ENCODE measurements around the gene PDE9A. TPM values are rescaled to one million over a fixed set of nuclear protein-coding genes. Genes with fewer than 3 reads are reported as not detected.
A peak's percentile ranks its signal among the peaks of the same experiment; 100 is the strongest.

PDE9A gene
- total RNA-seq, 4 donors from 2014 or later, result 92.4 to 478 (median 444) TPM

DNA sequence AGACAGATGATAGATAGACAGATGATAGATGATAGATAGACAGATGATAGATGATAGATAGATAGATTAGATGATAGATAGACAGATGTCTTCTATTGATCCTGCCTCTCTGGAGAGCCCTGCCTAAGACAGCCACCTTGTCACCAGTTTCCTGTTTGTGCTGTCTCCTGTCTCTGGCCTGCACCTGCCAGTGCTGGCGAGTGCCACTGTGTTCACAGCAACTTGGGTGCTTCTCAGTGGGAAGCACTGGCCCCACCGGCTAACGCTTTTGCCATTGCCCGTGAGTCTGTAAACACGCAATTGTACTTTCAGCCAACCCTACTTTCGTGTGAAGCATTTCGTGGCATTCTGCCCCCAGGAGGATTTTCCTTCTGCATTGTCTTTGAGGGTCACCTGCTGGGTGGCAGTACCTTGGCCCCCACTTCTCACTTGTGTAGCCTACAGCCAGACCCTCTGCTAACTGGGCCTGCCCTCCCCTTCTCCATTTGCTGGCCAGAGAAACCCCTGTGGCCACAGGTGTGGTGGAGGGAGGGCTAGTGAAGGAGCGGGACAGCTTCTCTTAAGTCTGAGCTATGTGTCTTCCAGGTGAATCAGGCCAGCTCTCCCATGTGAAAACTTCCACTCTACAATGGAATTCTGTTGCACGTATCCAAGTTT, 23.4 kb upstream of the PDE9A start:
- Histone ChIP-seq H3K4me1 (peaks cover 0 to 2% (median 0%) of the 10 kb centered on the region in 4 donors), H3K9me3 (no peaks in the 10 kb centered on the region), H3K4me3 (no peak overlapping the region), H3K27ac (no peak overlapping the region), H3K27me3 (no peaks in the 10 kb centered on the region), H3K36me3 (no peaks in the 10 kb centered on the region)
- DNase-seq, result peak in 1 of 3 donors; percentile 34
- TF ChIP-seq CTCF (IDR thresholded peaks at IDR 0.05) (no peak), POLR2A (IDR thresholded peaks at IDR 0.05) (no peak)

DNA sequence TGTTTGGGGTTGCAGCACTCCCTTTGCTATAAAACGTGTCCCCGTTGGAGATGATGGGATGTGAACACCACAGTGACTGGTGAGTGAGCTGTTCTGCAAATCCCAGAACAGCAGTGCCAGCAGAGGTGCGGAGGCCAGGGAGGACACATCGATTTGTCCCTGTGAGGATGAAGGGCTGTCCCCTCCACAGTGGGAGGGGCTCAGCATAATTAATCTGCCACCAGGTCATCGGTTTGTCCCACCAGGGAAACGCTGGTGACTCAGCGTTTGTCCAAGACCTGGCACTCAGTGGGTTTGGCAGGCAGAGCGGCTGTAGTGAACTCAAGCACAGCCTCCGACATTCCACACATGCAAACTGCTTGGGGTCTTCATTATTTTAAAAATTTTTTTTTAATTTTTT, 22.8 kb upstream of the PDE9A start:
- no peak overlapping the region for H3K27ac ChIP-seq
- H3K9me3 ChIP-seq, result no peaks in the 10 kb centered on the region
- no peak for TF ChIP-seq CTCF (IDR thresholded peaks at IDR 0.05)
- no peak for TF ChIP-seq POLR2A (IDR thresholded peaks at IDR 0.05)
- peak in 2 of 3 donors; percentile 25 to 32 for DNase-seq
- no peaks in the 10 kb centered on the region for H3K4me1 ChIP-seq
- no peaks in the 10 kb centered on the region for H3K27me3 ChIP-seq
- no peaks in the 10 kb centered on the region for H3K36me3 ChIP-seq
- no peak overlapping the region for H3K4me3 ChIP-seq

- TF ChIP-seq CTCF (IDR thresholded peaks at IDR 0.05) (no peak), POLR2A (IDR thresholded peaks at IDR 0.05) (no peak)
- Histone ChIP-seq H3K36me3 (no peaks in the 10 kb centered on the region), H3K4me3 (no peak overlapping the region), H3K9me3 (no peaks in the 10 kb centered on the region), H3K4me1 (no peaks in the 10 kb centered on the region), H3K27me3 (no peaks in the 10 kb centered on the region), H3K27ac (no peak overlapping the region)
- DNase-seq, result peak in 2 of 3 donors; percentile 6 to 19
Observed at GRCh38 chr21:42631142-42631541, 22.3 kb upstream of the PDE9A start.

GRCh38 chr21:42632336-42632751, 21.1 kb upstream of the PDE9A start:
- TF ChIP-seq POLR2A (IDR thresholded peaks at IDR 0.05) (no peak), CTCF (IDR thresholded peaks at IDR 0.05) (no peak)

DNA sequence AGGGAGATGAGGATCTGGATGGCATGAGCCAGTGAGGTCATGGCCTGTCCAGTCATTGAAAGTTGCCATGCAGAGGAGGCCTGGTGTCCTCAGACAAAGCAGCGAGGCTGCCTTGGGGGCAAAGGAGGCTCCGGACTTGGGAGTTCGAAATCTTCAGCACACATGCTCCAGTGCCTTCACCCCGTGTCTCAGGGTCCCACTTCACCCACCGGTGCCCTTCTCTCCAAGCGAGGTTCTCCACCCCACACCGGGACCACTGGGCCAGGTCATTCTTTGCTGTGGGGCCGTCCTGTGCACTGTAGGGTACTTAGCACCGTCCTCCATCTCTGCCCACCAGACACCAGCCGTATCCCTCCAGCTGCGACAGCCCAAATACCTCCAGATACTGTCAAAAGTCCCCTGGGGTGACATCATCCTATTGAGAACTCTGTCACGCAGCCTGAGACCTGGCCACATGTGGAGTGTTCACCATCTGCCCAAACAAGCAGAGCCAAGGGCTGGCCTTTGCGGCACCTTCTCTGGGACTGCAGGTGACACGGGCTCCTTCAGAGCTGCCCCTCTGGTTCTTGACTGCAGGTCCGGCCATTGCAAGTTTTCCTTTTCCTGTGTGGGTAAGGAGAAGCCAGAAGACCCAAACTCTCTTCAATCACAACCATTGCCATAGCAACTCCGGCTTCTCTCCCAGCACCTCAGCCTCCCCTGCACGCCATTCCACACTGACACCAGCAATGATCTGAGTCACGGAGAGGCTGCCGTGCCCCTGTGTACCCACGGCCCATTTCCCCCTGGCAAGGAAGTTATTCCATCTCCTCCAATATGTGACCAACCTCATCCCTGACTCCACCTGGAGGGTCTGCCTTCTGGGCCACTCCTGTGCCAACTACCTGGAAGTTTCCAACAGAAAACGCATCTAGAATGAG, 20.4 kb upstream of the PDE9A start:
- no peaks in the 10 kb centered on the region for H3K36me3 ChIP-seq
- H3K27me3 ChIP-seq, result no peaks in the 10 kb centered on the region
- peak in 2 of 3 donors; percentile 32 to 34 for DNase-seq
- H3K27ac ChIP-seq, result no peak overlapping the region
- TF ChIP-seq POLR2A (IDR thresholded peaks at IDR 0.05), result no peak
- no peak for TF ChIP-seq CTCF (IDR thresholded peaks at IDR 0.05)
- H3K4me3 ChIP-seq, result no peak overlapping the region
- H3K4me1 ChIP-seq, result no peaks in the 10 kb centered on the region
- no peaks in the 10 kb centered on the region for H3K9me3 ChIP-seq

More at GRCh38 chr21:42632336-42632751, 21.1 kb upstream of the PDE9A start:
- H3K36me3 ChIP-seq, result no peaks in the 10 kb centered on the region
- no peaks in the 10 kb centered on the region for H3K4me1 ChIP-seq
- no peak overlapping the region for H3K4me3 ChIP-seq
- no peaks in the 10 kb centered on the region for H3K9me3 ChIP-seq
- no peaks in the 10 kb centered on the region for H3K27me3 ChIP-seq
- H3K27ac ChIP-seq, result no peak overlapping the region
- DNase-seq, result peak in 2 of 3 donors; percentile 27 to 35
